PC-3 (cell line): Measurements from ENCODE around the gene TIGD4.

ENCODE experiments used
- EZH2 ChIP-seq: fragments of 300-600 bp; sonication (generic); IDR thresholded peaks from one replicate; pipeline ENCODE4 v1.6.1; 2017; ENCODE audit warnings: antibody characterized with exemption, mild to moderate bottlenecking, low read length; ENCODE audit not compliant: unreplicated experiment
- EZH2phosphoT487 ChIP-seq: fragments of 300-600 bp; sonication (generic); IDR thresholded peaks from 2 replicates; pipeline ENCODE4 v1.6.1; 2018; ENCODE audit warnings: mild to moderate bottlenecking, antibody characterized with exemption, low read length, borderline replicate concordance
- TF ChIP-seq, protein P1 (sequence below): fragments of 300-600 bp; sonication (generic); conservative IDR thresholded peaks from 2 replicates; pipeline ENCODE4 v1.5.1; 2017; ENCODE audit warnings: antibody characterized with exemption, low read depth, mild to moderate bottlenecking, low read length

GRCh38 chr4:152776352-152776751 lies 3.2 kb downstream of the TIGD4 start:
- TF ChIP-seq, protein P1, sequence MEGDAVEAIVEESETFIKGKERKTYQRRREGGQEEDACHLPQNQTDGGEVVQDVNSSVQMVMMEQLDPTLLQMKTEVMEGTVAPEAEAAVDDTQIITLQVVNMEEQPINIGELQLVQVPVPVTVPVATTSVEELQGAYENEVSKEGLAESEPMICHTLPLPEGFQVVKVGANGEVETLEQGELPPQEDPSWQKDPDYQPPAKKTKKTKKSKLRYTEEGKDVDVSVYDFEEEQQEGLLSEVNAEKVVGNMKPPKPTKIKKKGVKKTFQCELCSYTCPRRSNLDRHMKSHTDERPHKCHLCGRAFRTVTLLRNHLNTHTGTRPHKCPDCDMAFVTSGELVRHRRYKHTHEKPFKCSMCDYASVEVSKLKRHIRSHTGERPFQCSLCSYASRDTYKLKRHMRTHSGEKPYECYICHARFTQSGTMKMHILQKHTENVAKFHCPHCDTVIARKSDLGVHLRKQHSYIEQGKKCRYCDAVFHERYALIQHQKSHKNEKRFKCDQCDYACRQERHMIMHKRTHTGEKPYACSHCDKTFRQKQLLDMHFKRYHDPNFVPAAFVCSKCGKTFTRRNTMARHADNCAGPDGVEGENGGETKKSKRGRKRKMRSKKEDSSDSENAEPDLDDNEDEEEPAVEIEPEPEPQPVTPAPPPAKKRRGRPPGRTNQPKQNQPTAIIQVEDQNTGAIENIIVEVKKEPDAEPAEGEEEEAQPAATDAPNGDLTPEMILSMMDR: no peak
- no peak for TF ChIP-seq EZH2
- no peak for TF ChIP-seq EZH2phosphoT487
